ENCODE data around the gene AGTRAP.

Gene AGTRAP

GRCh38 chr1:11704194-11704529, 31.8 kb upstream of the AGTRAP start:
- in situ Hi-C loops (cut with HindIII; ENCODE audit: low pct_ligation_motif_present, low sequenced_read_pairs): no loop called here
- TF ChIP-seq, protein P1, sequence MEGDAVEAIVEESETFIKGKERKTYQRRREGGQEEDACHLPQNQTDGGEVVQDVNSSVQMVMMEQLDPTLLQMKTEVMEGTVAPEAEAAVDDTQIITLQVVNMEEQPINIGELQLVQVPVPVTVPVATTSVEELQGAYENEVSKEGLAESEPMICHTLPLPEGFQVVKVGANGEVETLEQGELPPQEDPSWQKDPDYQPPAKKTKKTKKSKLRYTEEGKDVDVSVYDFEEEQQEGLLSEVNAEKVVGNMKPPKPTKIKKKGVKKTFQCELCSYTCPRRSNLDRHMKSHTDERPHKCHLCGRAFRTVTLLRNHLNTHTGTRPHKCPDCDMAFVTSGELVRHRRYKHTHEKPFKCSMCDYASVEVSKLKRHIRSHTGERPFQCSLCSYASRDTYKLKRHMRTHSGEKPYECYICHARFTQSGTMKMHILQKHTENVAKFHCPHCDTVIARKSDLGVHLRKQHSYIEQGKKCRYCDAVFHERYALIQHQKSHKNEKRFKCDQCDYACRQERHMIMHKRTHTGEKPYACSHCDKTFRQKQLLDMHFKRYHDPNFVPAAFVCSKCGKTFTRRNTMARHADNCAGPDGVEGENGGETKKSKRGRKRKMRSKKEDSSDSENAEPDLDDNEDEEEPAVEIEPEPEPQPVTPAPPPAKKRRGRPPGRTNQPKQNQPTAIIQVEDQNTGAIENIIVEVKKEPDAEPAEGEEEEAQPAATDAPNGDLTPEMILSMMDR (IDR thresholded peaks at IDR 0.05; ENCODE audit: low read depth, low read length, missing control alignments): no peak
- DNase-seq: no peak
- peaks cover 77% of the 10 kb centered on the region for H3K27me3 ChIP-seq (replicated peaks)
- H3K4me3 ChIP-seq (ENCODE audit: low read depth, low read length): no peak overlapping the region
- no peaks in the 10 kb centered on the region for H3K36me3 ChIP-seq (replicated peaks)
- H3K27ac ChIP-seq: no peak overlapping the region

GRCh38 chr1:11704691-11705475, 31.1 kb upstream of the AGTRAP start:
- H3K36me3 ChIP-seq (replicated peaks): no peaks in the 10 kb centered on the region
- H3K27me3 ChIP-seq (replicated peaks): peaks cover 73% of the 10 kb centered on the region

DNA sequence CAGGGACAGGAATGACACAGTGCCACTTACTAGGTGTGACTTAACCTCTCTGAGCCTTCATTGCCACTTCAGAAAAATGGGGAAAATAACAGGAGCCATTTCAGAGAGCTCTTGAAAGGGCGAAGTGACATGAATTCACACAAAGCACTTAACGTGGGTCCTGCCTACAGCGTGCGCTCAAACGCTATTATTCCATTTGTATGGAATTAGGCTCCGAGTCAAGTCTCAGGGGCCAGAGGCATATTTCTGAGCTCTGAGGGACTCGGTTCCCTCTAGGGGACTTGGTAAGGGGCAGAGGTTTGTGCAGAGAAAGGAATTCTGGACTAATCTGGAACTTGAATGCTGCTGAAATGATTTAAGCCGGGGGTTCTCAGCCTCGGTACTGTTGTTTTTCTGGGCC, 30.3 kb upstream of the AGTRAP start:
- H3K27me3 ChIP-seq (replicated peaks): peaks cover 67% of the 10 kb centered on the region
- H3K36me3 ChIP-seq (replicated peaks): no peaks in the 10 kb centered on the region
- no peak overlapping the region for H3K27ac ChIP-seq
- no peak overlapping the region for H3K4me3 ChIP-seq (ENCODE audit: low read depth, low read length)
- DNase-seq: no peak
- in situ Hi-C loops (cut with HindIII; ENCODE audit: low pct_ligation_motif_present, low sequenced_read_pairs): no loop called here
- TF ChIP-seq, protein P1 (IDR thresholded peaks at IDR 0.05; ENCODE audit: low read depth, low read length, missing control alignments): no peak

More at GRCh38 chr1:11704691-11705475, 31.1 kb upstream of the AGTRAP start:
- Histone ChIP-seq H3K27ac (no peak overlapping the region), H3K4me3 (ENCODE audit: low read depth, low read length) (no peak overlapping the region)
- TF ChIP-seq, protein P1 (IDR thresholded peaks at IDR 0.05; ENCODE audit: low read depth, low read length, missing control alignments): no peak
- in situ Hi-C loops (cut with HindIII; ENCODE audit: low pct_ligation_motif_present, low sequenced_read_pairs): no loop called here
- DNase-seq: no peak

DNA sequence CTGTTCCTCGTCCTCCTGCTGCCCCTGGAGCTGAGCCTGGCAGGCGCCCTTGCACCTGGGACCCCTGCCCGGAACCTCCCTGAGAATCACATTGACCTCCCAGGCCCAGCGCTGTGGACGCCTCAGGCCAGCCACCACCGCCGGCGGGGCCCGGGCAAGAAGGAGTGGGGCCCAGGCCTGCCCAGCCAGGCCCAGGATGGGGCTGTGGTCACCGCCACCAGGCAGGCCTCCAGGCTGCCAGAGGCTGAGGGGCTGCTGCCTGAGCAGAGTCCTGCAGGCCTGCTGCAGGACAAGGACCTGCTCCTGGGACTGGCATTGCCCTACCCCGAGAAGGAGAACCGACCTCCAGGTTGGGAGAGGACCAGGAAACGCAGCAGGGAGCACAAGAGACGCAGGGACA, 29.6 kb upstream of the AGTRAP start:
- DNase-seq: no peak
- no peaks in the 10 kb centered on the region for H3K36me3 ChIP-seq (replicated peaks)
- peaks cover 60% of the 10 kb centered on the region for H3K27me3 ChIP-seq (replicated peaks)
- TF ChIP-seq, protein P1 (IDR thresholded peaks at IDR 0.05; ENCODE audit: low read depth, low read length, missing control alignments): no peak
- in situ Hi-C loops (cut with HindIII; ENCODE audit: low pct_ligation_motif_present, low sequenced_read_pairs): no loop called here
- H3K4me3 ChIP-seq (ENCODE audit: low read depth, low read length): no peak overlapping the region
- no peak overlapping the region for H3K27ac ChIP-seq

- in situ Hi-C loops (cut with HindIII; ENCODE audit: low pct_ligation_motif_present, low sequenced_read_pairs): no loop called here
- no peak for DNase-seq
- no peak overlapping the region for H3K27ac ChIP-seq
These were observed 28.2 kb upstream of the AGTRAP start for GRCh38 chr1:11707621-11708276.

More at GRCh38 chr1:11707621-11708276, 28.2 kb upstream of the AGTRAP start:
- Histone ChIP-seq H3K4me3 (ENCODE audit: low read depth, low read length) (no peak overlapping the region), H3K36me3 (replicated peaks) (no peaks in the 10 kb centered on the region), H3K27me3 (replicated peaks) (peaks cover 49% of the 10 kb centered on the region)
- TF ChIP-seq, protein P1 (IDR thresholded peaks at IDR 0.05; ENCODE audit: low read depth, low read length, missing control alignments): no peak

Measured in brain microvascular endothelial cell (primary cell).